K562 (cell line): ENCODE results near the gene CA6. TPM values are rescaled to one million over a fixed set of nuclear protein-coding genes. Genes with fewer than 3 reads are reported as not detected.

ENCODE experiments used
- ATAC-seq: fragments of 200-7000 bp; cut with Tn5 transposase; 3 replicates; pipeline ENCODE4 v1.9.1; 2020; ENCODE audit warnings: moderate library complexity
- BruUV-seq: library from RNA; stranded (reverse); fragments of 400-500 nt; replicated peaks from 2 replicates; lab custom pipeline; 2021; lab: Mats Ljungman, UMichigan
- CTCF ChIA-PET: fragments of 300-600 bp; formaldehyde crosslinking; extraction: SDS; loops from one replicate; lab custom pipeline; 2021; ENCODE audit warnings: low intra/inter-chr PET ratio; lab: Yijun Ruan, JAX
- POLR2A ChIA-PET: fragments of 300-600, 350-650 bp; sonication (Branson Sonifier 250); formaldehyde crosslinking; extraction: SDS; loops from one replicate; lab custom pipeline; 2021; ENCODE audit warnings: antibody characterized with exemption, inconsistent platforms; lab: Yijun Ruan, JAX
- DNase-seq, 4 experiments: peaks; one replicate each; pipeline versions ENCODE4 v3.0.0 to v3.0.0-alpha.2; 2011 to 2018; ENCODE audit warnings: low spot score in 3 of 4, mixed read lengths in 3 of 4; ENCODE audit errors: extremely low read depth in 1 of 4
- FAIRE-seq: peaks from 2 replicates; lab custom pipeline; 2011; peaks lifted over from hg19 to GRCh38; lab: Jason Lieb, UNC
- H2AFZ ChIP-seq: 2 replicates; pipeline ENCODE4 v1.6.0; 2011; ENCODE audit warnings: low read depth, low read length, control low read depth, inconsistent platforms
- H3K27ac ChIP-seq: fragments of 200-600 bp; 3 replicates; pipeline ENCODE4 v1.8.0; 2011; ENCODE audit warnings: low read depth, mild to moderate bottlenecking, control low read depth, inconsistent platforms, low read length, moderate library complexity, mixed read lengths; ENCODE audit errors: extremely low read depth
- H3K27me3 ChIP-seq, 2 experiments: fragments of 300-600 bp in 1 of 2; 2 replicates in 1 of 2; 3 replicates in 1 of 2; pipeline versions ENCODE4 v1.6.0 to v1.8.0; 2011; ENCODE audit warnings: inconsistent platforms in 2 of 2, low read length in 2 of 2, mild to moderate bottlenecking in 1 of 2, mixed read lengths in 1 of 2, moderate library complexity in 1 of 2; ENCODE audit not compliant: control insufficient read depth in 2 of 2, insufficient read depth in 2 of 2
- H3K36me3 ChIP-seq: fragments of 300-600 bp; 3 replicates; pipeline ENCODE4 v1.8.0; 2011; ENCODE audit warnings: mild to moderate bottlenecking, low read length, inconsistent platforms; ENCODE audit not compliant: control insufficient read depth, insufficient read depth
- H3K4me1 ChIP-seq, 2 experiments: fragments of 200-600 bp in 1 of 2; replicated peaks in 1 of 2; 2 replicates in 1 of 2; 3 replicates in 1 of 2; pipeline versions ENCODE4 v1.5.1 to v1.8.0; 2011; ENCODE audit warnings: inconsistent platforms in 2 of 2, low read length in 2 of 2, mild to moderate bottlenecking in 1 of 2, mixed read lengths in 1 of 2, moderate library complexity in 1 of 2; ENCODE audit not compliant: control insufficient read depth in 2 of 2, insufficient read depth in 2 of 2
- H3K4me2 ChIP-seq: 2 replicates; pipeline ENCODE4 v1.6.1; 2011; ENCODE audit warnings: low read length, control low read depth, inconsistent platforms, mixed read lengths; ENCODE audit not compliant: insufficient read depth
- H3K4me3 ChIP-seq: fragments of 200-600 bp; sonication (generic), shearing (Covaris generic); 2 replicates; pipeline ENCODE4 v1.5.1; 2016; ENCODE audit warnings: control low read depth, inconsistent platforms
- H3K79me2 ChIP-seq: fragments of 200-600 bp; 3 replicates; pipeline ENCODE4 v1.8.0; 2011; ENCODE audit warnings: low read length, inconsistent platforms; ENCODE audit not compliant: control insufficient read depth, insufficient read depth
- H3K9ac ChIP-seq, 2 experiments: 2 replicates each; pipeline versions ENCODE4 v1.6.0 to v1.6.1; 2011; ENCODE audit warnings: low read depth in 2 of 2, low read length in 2 of 2, control low read depth in 1 of 2, inconsistent platforms in 1 of 2, mild to moderate bottlenecking in 1 of 2, mixed read lengths in 1 of 2; ENCODE audit not compliant: insufficient read depth in 1 of 2
- H3K9me1 ChIP-seq: one replicate; pipeline ENCODE4 v1.6.0; 2011; ENCODE audit warnings: inconsistent platforms, mild to moderate bottlenecking, low read length, moderate library complexity; ENCODE audit not compliant: control insufficient read depth, insufficient read depth
- H3K9me3 ChIP-seq: replicated peaks from 2 replicates; pipeline ENCODE4 v1.5.1; 2011; ENCODE audit warnings: low read depth, low read length, inconsistent platforms; ENCODE audit not compliant: control insufficient read depth, insufficient read depth
- H4K20me1 ChIP-seq: replicated peaks from 2 replicates; pipeline ENCODE4 v1.6.1; 2011; ENCODE audit warnings: low read length, inconsistent platforms, mixed read lengths; ENCODE audit not compliant: control insufficient read depth, insufficient read depth
- CTBP1 ChIP-seq: fragments of 450-650 bp; IDR thresholded peaks from 2 replicates; pipeline ENCODE4 v1.6.1; 2016; ENCODE audit warnings: borderline replicate concordance
- ESRRB ChIP-seq: fragments of 250-450 bp; sonication (Bioruptor Pico); IDR thresholded peaks from 2 replicates; pipeline ENCODE4 v1.5.0; 2020; ENCODE audit warnings: mild to moderate bottlenecking, moderate library complexity, borderline replicate concordance
- HBP1 ChIP-seq: fragments of 450-650 bp; formaldehyde crosslinking; IDR thresholded peaks from 2 replicates; pipeline ENCODE4 v1.4.0; 2022; ENCODE audit warnings: missing genetic modification characterization
- PCBP2 ChIP-seq: fragments of 200-400 bp; formaldehyde crosslinking; IDR thresholded peaks from 2 replicates; pipeline ENCODE4 v1.6.1; 2018; ENCODE audit warnings: low read length, low read depth, mild to moderate bottlenecking, moderate library complexity; ENCODE audit not compliant: poor library complexity, severe bottlenecking
- PYGO2 ChIP-seq: fragments of 450-650 bp; IDR thresholded peaks from 2 replicates; pipeline ENCODE4 v1.6.1; 2016; ENCODE audit warnings: mild to moderate bottlenecking, missing genetic modification characterization, moderate library complexity, missing compliant biosample characterization
- RBM15 ChIP-seq: fragments of 200-400 bp; formaldehyde crosslinking; IDR thresholded peaks from 2 replicates; pipeline ENCODE4 v1.6.1; 2018; ENCODE audit warnings: mild to moderate bottlenecking, low read length, moderate library complexity; ENCODE audit not compliant: insufficient read depth
- RNF2 ChIP-seq: sonication (generic); IDR thresholded peaks from 2 replicates; pipeline ENCODE4 v1.6.1; 2016
- SP2 ChIP-seq: IDR thresholded peaks from 2 replicates; pipeline ENCODE4 v1.6.1; 2011; ENCODE audit warnings: mild to moderate bottlenecking, low read depth, low read length, moderate library complexity; ENCODE audit not compliant: poor library complexity, severe bottlenecking; ENCODE audit errors: extremely low read depth
- ZBTB17 ChIP-seq: fragments of 450-650 bp; formaldehyde crosslinking; IDR thresholded peaks from 2 replicates; pipeline ENCODE4 v1.4.0; 2020; ENCODE audit warnings: mild to moderate bottlenecking
- ZKSCAN3 ChIP-seq: fragments of 250-450 bp; sonication (Bioruptor Pico); IDR thresholded peaks from 2 replicates; pipeline ENCODE4 v1.4.0; 2020
- ZNF263 ChIP-seq: sonication (generic); formaldehyde crosslinking; IDR thresholded peaks from 2 replicates; pipeline ENCODE4 v1.8.0; 2022; ENCODE audit warnings: mild to moderate bottlenecking, missing genetic modification reagents, borderline replicate concordance
- ZNF354B ChIP-seq: fragments of 250-450 bp; sonication (Bioruptor Pico); IDR thresholded peaks from 2 replicates; pipeline ENCODE4 v1.4.0; 2020
- ZNF551 ChIP-seq: fragments of 250-450 bp; sonication (Bioruptor Pico); IDR thresholded peaks from 2 replicates; pipeline ENCODE4 v1.5.0; 2021; ENCODE audit warnings: mild to moderate bottlenecking, moderate library complexity
- ZNF586 ChIP-seq: fragments of 450-650 bp; formaldehyde crosslinking; conservative IDR thresholded peaks from 2 replicates; pipeline ENCODE4 v1.4.0; 2020; ENCODE audit warnings: mild to moderate bottlenecking, moderate library complexity
- ZNF639 ChIP-seq, 2 experiments: fragments of 200-800 bp in 1 of 2; sonication (Bioruptor generic) in 1 of 2; sonication (generic) in 1 of 2; formaldehyde crosslinking in 1 of 2; IDR thresholded peaks in 1 of 2; conservative IDR thresholded peaks in 1 of 2; 2 replicates each; pipeline versions ENCODE4 v1.5.0 to v1.6.1; 2016 to 2020; ENCODE audit warnings: missing compliant biosample characterization in 1 of 2, missing genetic modification characterization in 1 of 2, missing genetic modification reagents in 1 of 2
- ZNF699 ChIP-seq: fragments of 250-450 bp; sonication (Bioruptor Pico); IDR thresholded peaks from 2 replicates; pipeline ENCODE4 v1.8.0; 2021; ENCODE audit warnings: mild to moderate bottlenecking, moderate library complexity; ENCODE audit not compliant: insufficient replicate concordance
- WGBS: fragments of 100-300 bp; shearing (Covaris generic); methylation state at CpG from one replicate; pipeline ENCODE4 v1.1.6; 2016; ENCODE audit warnings: low coverage, mixed read lengths; ENCODE audit not compliant: insufficient coverage; ENCODE audit errors: missing lambda C conversion rate; 5-methylcytosine and 5-hydroxymethylcytosine counted together
- in situ Hi-C: fragments of 300-500 bp; cut with MboI; formaldehyde crosslinking; loops from 4 replicates; pipeline ENCODE4 v1.15.0; 2018; ENCODE audit warnings: inconsistent platforms, mixed read lengths
- intact Hi-C: fragments of 100-400 bp; cut with micrococcal nuclease; formaldehyde crosslinking; loops from 2 replicates; pipeline ENCODE4 v1.14.2; 2022
- polyA plus RNA-seq, 8 experiments: library from polyadenylated mRNA; depleted of rRNA in 4 of 8; stranded (reverse) in 5 of 8; unstranded in 3 of 8; fragments of >200 nt; fragmentation: Nextera tagmentation in 2 of 8; fragmentation: Illumina TruSeq in 1 of 8; extraction: Ambion mirVana in 2 of 8; extraction: Trizol in 1 of 8; gene quantifications; 2 replicates each; pipeline versions ENCODE4 v1.2.1 to v1.2.3, GENCODE V29; 2011 to 2014; ENCODE audit warnings: inconsistent platforms in 1 of 8, missing spikeins in 1 of 8
- total RNA-seq, 7 experiments: library from RNA; depleted of rRNA in 6 of 7; stranded (reverse); fragments of >200 nt in 6 of 7; fragmentation: Illumina TruSeq in 2 of 7; extraction: Trizol in 2 of 7; gene quantifications; 2 replicates each; pipeline versions ENCODE4 v1.2.1 to v1.2.3, GENCODE V29; 2011 to 2021; ENCODE audit warnings: low replicate concordance in 1 of 7
- TF ChIP-seq, protein P1 (sequence below): fragments of 450-650 bp; IDR thresholded peaks from 2 replicates; pipeline ENCODE4 v1.6.1; 2016; ENCODE audit warnings: borderline replicate concordance

CA6 gene
- total and polyA plus RNA-seq, 9 of the 15 experiments (the other 6 are each of a cell fraction or from before 2014, with no cell fraction given): not detected

DNA sequence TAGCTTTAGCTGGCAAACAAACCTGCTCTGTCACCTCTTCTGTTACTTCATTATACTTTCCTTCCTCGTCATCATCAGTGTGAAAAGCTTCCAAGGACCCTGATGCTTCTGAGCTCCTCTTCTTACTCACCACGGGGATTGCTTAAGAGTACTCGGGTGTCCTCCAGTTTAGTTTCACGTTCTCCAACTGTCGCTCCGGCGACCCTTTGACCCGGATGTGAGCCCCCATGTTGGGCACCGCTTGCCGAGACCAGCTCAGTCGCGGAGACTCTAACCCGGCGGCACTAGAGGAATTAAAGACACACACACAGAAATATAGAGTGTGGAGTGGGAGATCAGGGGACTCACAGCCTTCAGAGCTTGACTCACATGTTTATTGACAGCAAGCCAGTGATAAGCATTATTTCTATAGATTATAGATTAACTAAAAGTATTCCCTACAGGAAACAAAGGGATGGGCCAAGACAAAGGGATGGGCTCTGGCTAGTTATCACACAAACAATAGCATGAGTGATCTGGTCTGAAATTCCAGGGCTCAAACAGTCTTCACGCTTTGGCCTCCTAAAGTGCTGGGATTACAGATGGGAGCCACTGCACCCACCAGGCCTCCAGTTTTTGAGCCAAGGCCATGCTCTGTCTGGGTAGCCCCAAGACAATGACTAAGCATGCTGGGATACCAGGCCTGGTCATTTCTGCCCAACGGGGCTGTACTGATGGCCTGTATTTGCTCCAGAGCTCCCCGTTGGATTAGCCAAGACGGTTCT is 37.1 kb upstream of the CA6 start:
- Histone ChIP-seq H3K9ac (no peak overlapping the region), H3K9me1 (no peaks in the 10 kb centered on the region), H3K36me3 (no peaks in the 10 kb centered on the region), H3K4me1 (peaks cover 4 to 7% of the 10 kb centered on the region in 2 experiments; a peak in 4 of 5 replicates), H3K27ac (no peak overlapping the region), H3K79me2 (no peaks in the 10 kb centered on the region), H3K4me2 (no peak overlapping the region), H4K20me1 (no peaks in the 10 kb centered on the region), H2AFZ (peak overlapping the region; percentile 35; the same call in 1 of the 2 replicates), H3K9me3 (0 out of 2 replicates have a peak, but pooled peaks cover 2% of the 10 kb centered on the region), H3K27me3 (peaks cover 0 to 2% of the 10 kb centered on the region in 2 experiments; a peak in 2 of 5 replicates), H3K4me3 (no peak overlapping the region)
- no TSS peak for BruUV-seq
- no peak for DNase-seq
- in situ Hi-C loops (no loop called here), intact Hi-C loops (loop anchor here (10.0 kb wide), 1 partner anchor 54 kb away; no protein-coding TSS in a partner anchor)
- no peak for FAIRE-seq
- no peak for ATAC-seq
- CTCF ChIA-PET: no interaction called here
- POLR2A ChIA-PET: interaction anchor here (0.8 to 1.9 kb wide), 4 partner anchors 9 to 39 kb away, joined by 3 to 7 read pairs (median 4); no protein-coding TSS in a partner anchor
- 42% methylated on average over 18 of the region's 18 CpGs for WGBS
- no peak for TF ChIP-seq RBM15
- no peak for TF ChIP-seq PYGO2 (tag)
- TF ChIP-seq ZKSCAN3 (CRISPR knock-in tag): no peak
- no peak for TF ChIP-seq ZNF354B (CRISPR knock-in tag)
- TF ChIP-seq RNF2: no peak
- TF ChIP-seq ZNF699 (CRISPR knock-in tag): no peak
- TF ChIP-seq, protein P1, sequence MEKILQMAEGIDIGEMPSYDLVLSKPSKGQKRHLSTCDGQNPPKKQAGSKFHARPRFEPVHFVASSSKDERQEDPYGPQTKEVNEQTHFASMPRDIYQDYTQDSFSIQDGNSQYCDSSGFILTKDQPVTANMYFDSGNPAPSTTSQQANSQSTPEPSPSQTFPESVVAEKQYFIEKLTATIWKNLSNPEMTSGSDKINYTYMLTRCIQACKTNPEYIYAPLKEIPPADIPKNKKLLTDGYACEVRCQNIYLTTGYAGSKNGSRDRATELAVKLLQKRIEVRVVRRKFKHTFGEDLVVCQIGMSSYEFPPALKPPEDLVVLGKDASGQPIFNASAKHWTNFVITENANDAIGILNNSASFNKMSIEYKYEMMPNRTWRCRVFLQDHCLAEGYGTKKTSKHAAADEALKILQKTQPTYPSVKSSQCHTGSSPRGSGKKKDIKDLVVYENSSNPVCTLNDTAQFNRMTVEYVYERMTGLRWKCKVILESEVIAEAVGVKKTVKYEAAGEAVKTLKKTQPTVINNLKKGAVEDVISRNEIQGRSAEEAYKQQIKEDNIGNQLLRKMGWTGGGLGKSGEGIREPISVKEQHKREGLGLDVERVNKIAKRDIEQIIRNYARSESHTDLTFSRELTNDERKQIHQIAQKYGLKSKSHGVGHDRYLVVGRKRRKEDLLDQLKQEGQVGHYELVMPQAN: no peak
- TF ChIP-seq PCBP2: no peak
- TF ChIP-seq ZNF551 (CRISPR knock-in tag): no peak
- no peak for TF ChIP-seq ZBTB17 (CRISPR knock-in tag)
- no peak for TF ChIP-seq ESRRB (CRISPR knock-in tag)
- no peak for TF ChIP-seq HBP1 (CRISPR knock-in tag)
- TF ChIP-seq ZNF263 (CRISPR knock-in tag): no peak
- TF ChIP-seq CTBP1: no peak
- TF ChIP-seq SP2: no peak
- TF ChIP-seq ZNF586: no peak
- no peak for TF ChIP-seq ZNF639 (CRISPR knock-in tag; conservative IDR thresholded peaks at IDR 0.05 in 1 of 2, IDR thresholded peaks at IDR 0.05 in 1 of 2)
